ENCODE results near the gene ZDHHC9.

Gene ZDHHC9

GRCh38 chrX:129802863-129803262 is 40.8 kb downstream of the ZDHHC9 start:
- H3K36me3 ChIP-seq (ENCODE audit: low read length), result no peaks in the 10 kb centered on the region
- H3F3A ChIP-seq (ENCODE audit: insufficient read depth), result peaks cover 16% of the 10 kb centered on the region; the same call in 1 of the 2 replicates
- no peak overlapping the region for H3K4me3 ChIP-seq (ENCODE audit: insufficient read depth, low read length, poor library complexity, severe bottlenecking)
- H3K27me3 ChIP-seq (ENCODE audit: low read length), result no peaks in the 10 kb centered on the region
- no peaks in the 10 kb centered on the region for H3K79me2 ChIP-seq (ENCODE audit: insufficient read depth, low read length)
- H3K27ac ChIP-seq (ENCODE audit: low read depth, low read length), result no peak overlapping the region
- H3K9ac ChIP-seq (ENCODE audit: low read length), result no peak overlapping the region
- no peaks in the 10 kb centered on the region for H3K9me3 ChIP-seq (ENCODE audit: insufficient read depth, low read length)
- no peaks in the 10 kb centered on the region for H3K9me2 ChIP-seq (replicated peaks; ENCODE audit: insufficient read depth, low read length)
- no peak overlapping the region for H3K4me2 ChIP-seq (ENCODE audit: low read depth, low read length, poor library complexity, severe bottlenecking)
- no peak overlapping the region for H2AFZ ChIP-seq (ENCODE audit: low read depth, low read length, severe bottlenecking)
- TF ChIP-seq EZH2phosphoT487 (conservative IDR thresholded peaks at IDR 0.05; ENCODE audit: low read length) (no peak), CTCF (IDR thresholded peaks at IDR 0.05; ENCODE audit: insufficient read depth, low read length, poor library complexity, severe bottlenecking) (no peak)
- no peaks in the 10 kb centered on the region for H4K20me1 ChIP-seq (ENCODE audit: low read depth, low read length)

GRCh38 chrX:129800186-129800585 is 43.5 kb downstream of the ZDHHC9 start:
- Histone ChIP-seq H3K27me3 (ENCODE audit: low read length) (no peaks in the 10 kb centered on the region), H3K4me2 (ENCODE audit: low read depth, low read length, poor library complexity, severe bottlenecking) (no peak overlapping the region)
- TF ChIP-seq CTCF (IDR thresholded peaks at IDR 0.05; ENCODE audit: insufficient read depth, low read length, poor library complexity, severe bottlenecking) (no peak), EZH2phosphoT487 (conservative IDR thresholded peaks at IDR 0.05; ENCODE audit: low read length) (no peak)

GRCh38 chrX:129798888-129799287 is 44.8 kb downstream of the ZDHHC9 start:
- H3K79me2 ChIP-seq (ENCODE audit: insufficient read depth, low read length), result no peaks in the 10 kb centered on the region
- H3K9me3 ChIP-seq (ENCODE audit: insufficient read depth, low read length), result no peaks in the 10 kb centered on the region
- no peaks in the 10 kb centered on the region for H4K20me1 ChIP-seq (ENCODE audit: low read depth, low read length)
- peaks cover 35% of the 10 kb centered on the region for H3F3A ChIP-seq (ENCODE audit: insufficient read depth)
- H3K9ac ChIP-seq (ENCODE audit: low read length), result no peak overlapping the region
- no peak overlapping the region for H3K4me3 ChIP-seq (ENCODE audit: insufficient read depth, low read length, poor library complexity, severe bottlenecking)
- H3K36me3 ChIP-seq (ENCODE audit: low read length), result no peaks in the 10 kb centered on the region
- H3K27ac ChIP-seq (ENCODE audit: low read depth, low read length), result no peak overlapping the region
- no peak overlapping the region for H2AFZ ChIP-seq (ENCODE audit: low read depth, low read length, severe bottlenecking)
- no peak for TF ChIP-seq EZH2phosphoT487 (conservative IDR thresholded peaks at IDR 0.05; ENCODE audit: low read length)
- TF ChIP-seq CTCF (IDR thresholded peaks at IDR 0.05; ENCODE audit: insufficient read depth, low read length, poor library complexity, severe bottlenecking), result no peak
- H3K4me2 ChIP-seq (ENCODE audit: low read depth, low read length, poor library complexity, severe bottlenecking), result no peak overlapping the region
- H3K9me2 ChIP-seq (replicated peaks; ENCODE audit: insufficient read depth, low read length), result no peaks in the 10 kb centered on the region
- H3K27me3 ChIP-seq (ENCODE audit: low read length), result no peaks in the 10 kb centered on the region

More at GRCh38 chrX:129800186-129800585, 43.5 kb downstream of the ZDHHC9 start:
- H3K9me3 ChIP-seq (ENCODE audit: insufficient read depth, low read length), result no peaks in the 10 kb centered on the region
- H2AFZ ChIP-seq (ENCODE audit: low read depth, low read length, severe bottlenecking), result no peak overlapping the region
- no peak overlapping the region for H3K27ac ChIP-seq (ENCODE audit: low read depth, low read length)
- no peaks in the 10 kb centered on the region for H3K36me3 ChIP-seq (ENCODE audit: low read length)
- H3K9me2 ChIP-seq (replicated peaks; ENCODE audit: insufficient read depth, low read length), result no peaks in the 10 kb centered on the region
- no peak overlapping the region for H3K9ac ChIP-seq (ENCODE audit: low read length)
- peaks cover 28% of the 10 kb centered on the region; the same call in 1 of the 2 replicates for H3F3A ChIP-seq (ENCODE audit: insufficient read depth)
- H3K79me2 ChIP-seq (ENCODE audit: insufficient read depth, low read length), result no peaks in the 10 kb centered on the region
- H3K4me3 ChIP-seq (ENCODE audit: insufficient read depth, low read length, poor library complexity, severe bottlenecking), result no peak overlapping the region
- H4K20me1 ChIP-seq (ENCODE audit: low read depth, low read length), result no peaks in the 10 kb centered on the region
